Fibroblast of lung (primary cell): Measurements from ENCODE around the gene HTT. TPM values are rescaled to one million over a fixed set of nuclear protein-coding genes. Genes with fewer than 3 reads are reported as not detected.

Experiments
- DNase-seq, 2 donors: peaks; one replicate each; pipeline versions ENCODE4 v3.0.0 to v3.0.0-alpha.2; 2010; ENCODE audit warnings: low read depth in 2 of 2
- H2AFZ ChIP-seq: 2 replicates; pipeline ENCODE4 v1.5.1; 2012; ENCODE audit warnings: low read length, control low read depth, inconsistent platforms
- H3K27ac ChIP-seq: 2 replicates; pipeline ENCODE4 v1.5.1; 2011; ENCODE audit warnings: low read length, control low read depth; ENCODE audit not compliant: insufficient read depth
- H3K27me3 ChIP-seq: 2 replicates; pipeline ENCODE4 v1.5.1; 2011; ENCODE audit warnings: mild to moderate bottlenecking, low read length; ENCODE audit not compliant: control insufficient read depth, insufficient read depth
- H3K36me3 ChIP-seq: 2 replicates; pipeline ENCODE4 v1.5.1; 2011; ENCODE audit warnings: low read length; ENCODE audit not compliant: control insufficient read depth, insufficient read depth
- H3K4me1 ChIP-seq: 2 replicates; pipeline ENCODE4 v1.5.1; 2011; ENCODE audit warnings: low read length; ENCODE audit not compliant: control insufficient read depth, insufficient read depth; ENCODE audit errors: extremely low read depth
- H3K4me2 ChIP-seq: 2 replicates; pipeline ENCODE4 v1.5.1; 2011; ENCODE audit warnings: low read length, control low read depth; ENCODE audit not compliant: insufficient read depth; ENCODE audit errors: extremely low read depth
- H3K4me3 ChIP-seq, 4 experiments: fragments of 200-600 bp in 1 of 4; sonication (generic) in 1 of 4; replicated peaks in 1 of 4; 2 replicates each; pipeline ENCODE4 v1.5.1; 2011 to 2016; ENCODE audit warnings: low read length in 4 of 4, low read depth in 3 of 4, mild to moderate bottlenecking in 3 of 4, control low read depth in 2 of 4, inconsistent platforms in 1 of 4, mixed read lengths in 1 of 4; ENCODE audit not compliant: insufficient read depth in 1 of 4; ENCODE audit errors: control extremely low read depth in 1 of 4
- H3K79me2 ChIP-seq: 2 replicates; pipeline ENCODE4 v1.5.1; 2012; ENCODE audit warnings: mild to moderate bottlenecking, low read length, inconsistent platforms; ENCODE audit not compliant: control insufficient read depth, insufficient read depth
- H3K9ac ChIP-seq: 2 replicates; pipeline ENCODE4 v1.5.1; 2011; ENCODE audit warnings: mild to moderate bottlenecking, low read length, control low read depth; ENCODE audit not compliant: insufficient read depth
- H3K9me3 ChIP-seq: 2 replicates; pipeline ENCODE4 v1.5.1; 2012; ENCODE audit warnings: low read depth, low read length; ENCODE audit not compliant: control insufficient read depth, insufficient read depth
- H4K20me1 ChIP-seq: 2 replicates; pipeline ENCODE4 v1.5.1; 2011; ENCODE audit warnings: low read length; ENCODE audit not compliant: control insufficient read depth, insufficient read depth; ENCODE audit errors: extremely low read depth
- CTCF ChIP-seq, 2 donors: IDR thresholded peaks in 1 of 2; conservative IDR thresholded peaks in 1 of 2; 1 replicate in 1 of 2; 2 replicates in 1 of 2; pipeline ENCODE4 v1.5.1; 2011 to 2012; ENCODE audit warnings: low read length in 2 of 2, control low read depth in 1 of 2, inconsistent platforms in 1 of 2, low read depth in 1 of 2, mild to moderate bottlenecking in 1 of 2
- EZH2 ChIP-seq: IDR thresholded peaks from 2 replicates; pipeline ENCODE4 v1.5.1; 2012; ENCODE audit warnings: low read length, control low read depth, mild to moderate bottlenecking; ENCODE audit errors: missing control alignments
- polyA plus RNA-seq, 2 donors: library from polyadenylated mRNA; depleted of rRNA in 1 of 2; stranded (reverse) in 1 of 2; unstranded in 1 of 2; fragments of >200 nt; gene quantifications; 2 replicates each; pipeline ENCODE4 v1.2.1, GENCODE V29; 2011 to 2012; ENCODE audit warnings: missing spikeins in 1 of 2
- total RNA-seq: library from RNA; depleted of rRNA; stranded (reverse); fragments of >200 nt; gene quantifications from 2 replicates; pipeline ENCODE4 v1.2.1, GENCODE V29; 2014

HTT gene
- total and polyA plus RNA-seq, 2 donors (not counting 1 experiment from before 2014, with no cell fraction given) = 13.2 to 41.8 TPM

- TF ChIP-seq EZH2 (no peak), CTCF (conservative IDR thresholded peaks at IDR 0.05 in 1 of 2, IDR thresholded peaks at IDR 0.05 in 1 of 2; ENCODE audit: low read depth in 1 of 2, low read length in 2 of 2) (no peak)
- no peak overlapping the region for H2AFZ ChIP-seq
- no peak overlapping the region for H3K9ac ChIP-seq
- no peak for DNase-seq
- peaks cover 9% of the 10 kb centered on the region for H3K36me3 ChIP-seq
- H4K20me1 ChIP-seq = no peaks in the 10 kb centered on the region
- no peak overlapping the region for H3K4me2 ChIP-seq
- no peaks in the 10 kb centered on the region for H3K9me3 ChIP-seq
- no peak overlapping the region for H3K27ac ChIP-seq
- no peaks in the 10 kb centered on the region for H3K79me2 ChIP-seq
- no peak overlapping the region for H3K4me3 ChIP-seq
- H3K27me3 ChIP-seq = no peaks in the 10 kb centered on the region
- peaks cover 2% of the 10 kb centered on the region for H3K4me1 ChIP-seq
Observed at GRCh38 chr4:3237712-3238560, 163.5 kb downstream of the HTT start.

GRCh38 chr4:3238721-3239120 is 164.2 kb downstream of the HTT start:
- H3K9ac ChIP-seq = no peak overlapping the region
- H4K20me1 ChIP-seq = no peaks in the 10 kb centered on the region
- H3K79me2 ChIP-seq = no peaks in the 10 kb centered on the region
- DNase-seq = no peak
- no peak overlapping the region for H3K4me3 ChIP-seq
- H3K9me3 ChIP-seq = no peaks in the 10 kb centered on the region
- peaks cover 7% of the 10 kb centered on the region for H3K36me3 ChIP-seq
- TF ChIP-seq CTCF (conservative IDR thresholded peaks at IDR 0.05 in 1 of 2, IDR thresholded peaks at IDR 0.05 in 1 of 2; ENCODE audit: low read depth in 1 of 2, low read length in 2 of 2) (no peak), EZH2 (no peak)
- no peak overlapping the region for H3K4me2 ChIP-seq
- no peaks in the 10 kb centered on the region for H3K27me3 ChIP-seq
- H3K27ac ChIP-seq = no peak overlapping the region
- H2AFZ ChIP-seq = no peak overlapping the region
- peaks cover 2% of the 10 kb centered on the region for H3K4me1 ChIP-seq

- H3K9ac ChIP-seq = no peak overlapping the region
- H3K4me3 ChIP-seq = no peak overlapping the region
- TF ChIP-seq EZH2 = no peak
- TF ChIP-seq CTCF (conservative IDR thresholded peaks at IDR 0.05 in 1 of 2, IDR thresholded peaks at IDR 0.05 in 1 of 2; ENCODE audit: low read depth in 1 of 2, low read length in 2 of 2) = no peak
- H3K36me3 ChIP-seq = peaks cover 7% of the 10 kb centered on the region
- H4K20me1 ChIP-seq = no peaks in the 10 kb centered on the region
- H3K4me2 ChIP-seq = no peak overlapping the region
- H3K4me1 ChIP-seq = peaks cover 2% of the 10 kb centered on the region
- no peaks in the 10 kb centered on the region for H3K9me3 ChIP-seq
- H3K27me3 ChIP-seq = no peaks in the 10 kb centered on the region
- H3K27ac ChIP-seq = no peak overlapping the region
- DNase-seq = no peak
- no peak overlapping the region for H2AFZ ChIP-seq
- H3K79me2 ChIP-seq = no peaks in the 10 kb centered on the region
Observed at GRCh38 chr4:3239303-3239702, 164.8 kb downstream of the HTT start.
